Psoas muscle (tissue), 8 donors: ENCODE results near the gene PHKB. TPM values are rescaled to one million over a fixed set of nuclear protein-coding genes. Genes with fewer than 3 reads are reported as not detected.
"Not testable (repeated sequence)": the region's sequence is repeated elsewhere in the genome, so short reads cannot be mapped to it uniquely, and the experiment has no call there.

ENCODE experiments used
- ATAC-seq, 4 donors: fragments of 200-7000 bp; cut with Tn5 transposase; one replicate each; pipeline ENCODE4 v1.9.1; 2020; ENCODE audit warnings: moderate library complexity in 3 of 4, mild to moderate bottlenecking in 2 of 4
- DNase-seq, 2 donors: peaks; one replicate each; pipeline ENCODE4 v3.0.0-alpha.2; 2020
- H3K27ac ChIP-seq: fragments of 200-600 bp; one replicate; pipeline ENCODE4 v1.8.0; 2022
- H3K27me3 ChIP-seq, 3 donors: fragments of 200-600 bp in 1 of 3; one replicate each; pipeline versions ENCODE4 v1.6.1 to v1.8.0; 2013 to 2022; ENCODE audit warnings: low read length in 2 of 3, mild to moderate bottlenecking in 2 of 3, moderate library complexity in 1 of 3; ENCODE audit not compliant: insufficient read depth in 3 of 3
- H3K36me3 ChIP-seq, 2 donors: fragments of 200-600 bp in 1 of 2; one replicate each; pipeline versions ENCODE4 v1.6.1 to v1.8.0; 2013 to 2022; ENCODE audit warnings: low read depth in 1 of 2, mild to moderate bottlenecking in 1 of 2, moderate library complexity in 1 of 2; ENCODE audit not compliant: insufficient read depth in 1 of 2
- H3K4me1 ChIP-seq: fragments of 200-600 bp; one replicate; pipeline ENCODE4 v1.8.0; 2022
- H3K4me3 ChIP-seq: fragments of 200-600 bp; one replicate; pipeline ENCODE4 v1.8.0; 2022; ENCODE audit warnings: mild to moderate bottlenecking
- H3K9me3 ChIP-seq: fragments of 200-600 bp; one replicate; pipeline ENCODE4 v1.8.0; 2022
- CTCF ChIP-seq: fragments of 200-600 bp; IDR thresholded peaks from one replicate; pipeline ENCODE4 v1.8.0; 2022; ENCODE audit warnings: antibody characterized with exemption
- WGBS, 3 donors: extraction: QIAGEN DNeasy Blood & Tissue Kit; methylation state at CpG; one replicate each; pipeline versions ENCODE4 v1.1.6 to v1.1.7; 2013; 5-methylcytosine and 5-hydroxymethylcytosine counted together
- intact Hi-C, 2 donors: fragments of 100-400 bp; cut with DNase I; formaldehyde crosslinking; loops; one replicate each; pipeline versions ENCODE4 v1.11.0 to v1.14.2; 2022
- polyA plus RNA-seq, 3 donors: library from polyadenylated mRNA; stranded (reverse); fragments of 200-250 nt; gene quantifications; one replicate each; pipeline ENCODE4 v1.2.3, GENCODE V29; 2013
- total RNA-seq, 4 donors: library from RNA; stranded (reverse); fragmentation: NEBNext Ultra II Directional in 2 of 4; extraction: Animal tissue kit (Norgen Biotek cat#: 25700) in 2 of 4; gene quantifications; one replicate each; pipeline versions ENCODE4 v1.2.1 to v1.2.4, GENCODE V29; 2021 to 2023
- donor health status: healthy with polysubstance abuse.
- donor health status: DM: no; HTN: no; CAD: no; lungs with moderate emphysema.
- donor health status: Bipolar disorder and iron deficiency.
- donor health status: healthy.
- donor health status: DM: yes; HTN: yes; CAD: no.
- donor health status: DM: no; HTN: no; CAD: no.
- donor health status: DM: no; HTN: no; CAD: no.
- donor health status: DM: yes; HTN: yes; CAD: no.

The PHKB gene
- total and polyA plus RNA-seq, 7 donors: 18.8 to 87.7 (median 71.0) TPM

- H3K27me3 ChIP-seq, intact Hi-C loops, H3K27ac ChIP-seq, H3K4me1 ChIP-seq, ATAC-seq, H3K36me3 ChIP-seq, H3K4me3 ChIP-seq, DNase-seq: not testable (repeated sequence)
- WGBS, 3 donors: 96 to 97% (median 97%) methylated on average over 13 of the region's 13 CpGs
- H3K9me3 ChIP-seq: peaks cover 43% of the 10 kb centered on the region
These were observed 78.9 kb downstream of the PHKB start for GRCh38 chr16:47539707-47540670.

GRCh38 chr16:47541135-47541534 lies 80.0 kb downstream of the PHKB start:
- 95 to 98% (median 96%) methylated on average over 3 of the region's 3 CpGs for WGBS, 3 donors
- DNase-seq, H3K4me1 ChIP-seq, H3K27me3 ChIP-seq, H3K27ac ChIP-seq, H3K4me3 ChIP-seq, H3K36me3 ChIP-seq, intact Hi-C loops, ATAC-seq: not testable (repeated sequence)
- H3K9me3 ChIP-seq: peaks cover 46% of the 10 kb centered on the region

GRCh38 chr16:47544255-47544654 lies 83.1 kb downstream of the PHKB start:
- H3K27me3 ChIP-seq, intact Hi-C loops, ATAC-seq, H3K4me3 ChIP-seq, H3K27ac ChIP-seq, H3K4me1 ChIP-seq, DNase-seq: not testable (repeated sequence)
- H3K9me3 ChIP-seq: peaks cover 44% of the 10 kb centered on the region
- WGBS, 3 donors: 93 to 96% (median 94%) methylated on average over 6 of the region's 6 CpGs
- peaks cover 0 to 23% of the 10 kb centered on the region in 2 donors for H3K36me3 ChIP-seq

GRCh38 chr16:47551185-47551584 lies 90.1 kb downstream of the PHKB start:
- peaks cover 0 to 36% of the 10 kb centered on the region in 2 donors for H3K36me3 ChIP-seq
- ATAC-seq: not testable (repeated sequence)

GRCh38 chr16:47551767-47552166 lies 90.6 kb downstream of the PHKB start:
- H3K4me1 ChIP-seq, intact Hi-C loops, H3K4me3 ChIP-seq, H3K9me3 ChIP-seq, ATAC-seq, DNase-seq, H3K27me3 ChIP-seq, H3K27ac ChIP-seq: not testable (repeated sequence)
- 96 to 100% (median 97%) methylated on average over 3 of the region's 3 CpGs for WGBS, 3 donors
- peaks cover 0 to 35% of the 10 kb centered on the region in 2 donors for H3K36me3 ChIP-seq

More at GRCh38 chr16:47551185-47551584, 90.1 kb downstream of the PHKB start:
- H3K27me3 ChIP-seq, DNase-seq, H3K9me3 ChIP-seq, intact Hi-C loops, H3K4me1 ChIP-seq, H3K27ac ChIP-seq, H3K4me3 ChIP-seq: not testable (repeated sequence)
- WGBS, 3 donors: 97 to 100% (median 99%) methylated on average over 3 of the region's 3 CpGs

GRCh38 chr16:47553853-47554564 lies 92.9 kb downstream of the PHKB start:
- no peak for TF ChIP-seq CTCF
- no peaks in the 10 kb centered on the region for H3K27me3 ChIP-seq
- intact Hi-C loops: no loop called here
- ATAC-seq (no peak), DNase-seq (no peak)
- H3K9me3 ChIP-seq: peaks cover 3% of the 10 kb centered on the region
- H3K4me3 ChIP-seq: no peak overlapping the region
- H3K36me3 ChIP-seq: peaks cover 0 to 15% of the 10 kb centered on the region in 2 donors
- H3K27ac ChIP-seq: no peak overlapping the region
- WGBS, 3 donors: 93 to 95% (median 95%) methylated on average over 11 of the region's 11 CpGs
- no peaks in the 10 kb centered on the region for H3K4me1 ChIP-seq

GRCh38 chr16:47554587-47554986 lies 93.5 kb downstream of the PHKB start:
- DNase-seq, H3K4me3 ChIP-seq, H3K36me3 ChIP-seq, H3K4me1 ChIP-seq, intact Hi-C loops, H3K27ac ChIP-seq, H3K9me3 ChIP-seq, H3K27me3 ChIP-seq, ATAC-seq: not testable (repeated sequence)
- WGBS, 3 donors: 95 to 98% (median 97%) methylated on average over 8 of the region's 8 CpGs
